Ovary (tissue), 3 donors: ENCODE results near the gene KCTD13.

Experiments
- POLR2A ChIP-seq: fragments of 450-650 bp; IDR thresholded peaks from one replicate; pipeline ENCODE4 v1.6.1; 2017; ENCODE audit warnings: antibody characterized with exemption, mild to moderate bottlenecking, moderate library complexity
- TF ChIP-seq, protein P1 (sequence below), 3 donors: fragments of 450-650 bp in 2 of 3; fragments of 200-600 bp in 1 of 3; IDR thresholded peaks; one replicate each; pipeline versions ENCODE4 v1.5.1 to v1.8.0; 2016 to 2022; ENCODE audit warnings: antibody characterized with exemption in 3 of 3, mild to moderate bottlenecking in 1 of 3
- donor health status: DM: no; HTN: no; CAD: no.

DNA sequence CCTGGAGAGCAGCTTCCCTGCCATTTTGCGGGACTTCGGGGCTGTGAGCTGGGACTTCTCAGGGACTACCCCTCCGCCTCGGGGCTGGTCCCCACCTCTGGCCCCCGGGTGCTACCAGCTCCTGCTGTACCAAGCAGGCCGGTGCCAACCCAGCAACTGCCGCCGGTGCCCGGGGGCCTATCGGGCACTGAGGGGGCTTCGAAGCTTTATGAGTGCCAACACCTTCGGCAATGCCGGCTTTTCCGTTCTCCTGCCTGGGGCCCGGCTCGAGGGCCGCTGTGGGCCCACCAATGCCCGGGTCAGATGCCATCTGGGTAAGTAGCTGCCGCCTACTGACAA lies 24.4 kb downstream of the KCTD13 start:
- TF ChIP-seq POLR2A = no peak
- TF ChIP-seq, protein P1, sequence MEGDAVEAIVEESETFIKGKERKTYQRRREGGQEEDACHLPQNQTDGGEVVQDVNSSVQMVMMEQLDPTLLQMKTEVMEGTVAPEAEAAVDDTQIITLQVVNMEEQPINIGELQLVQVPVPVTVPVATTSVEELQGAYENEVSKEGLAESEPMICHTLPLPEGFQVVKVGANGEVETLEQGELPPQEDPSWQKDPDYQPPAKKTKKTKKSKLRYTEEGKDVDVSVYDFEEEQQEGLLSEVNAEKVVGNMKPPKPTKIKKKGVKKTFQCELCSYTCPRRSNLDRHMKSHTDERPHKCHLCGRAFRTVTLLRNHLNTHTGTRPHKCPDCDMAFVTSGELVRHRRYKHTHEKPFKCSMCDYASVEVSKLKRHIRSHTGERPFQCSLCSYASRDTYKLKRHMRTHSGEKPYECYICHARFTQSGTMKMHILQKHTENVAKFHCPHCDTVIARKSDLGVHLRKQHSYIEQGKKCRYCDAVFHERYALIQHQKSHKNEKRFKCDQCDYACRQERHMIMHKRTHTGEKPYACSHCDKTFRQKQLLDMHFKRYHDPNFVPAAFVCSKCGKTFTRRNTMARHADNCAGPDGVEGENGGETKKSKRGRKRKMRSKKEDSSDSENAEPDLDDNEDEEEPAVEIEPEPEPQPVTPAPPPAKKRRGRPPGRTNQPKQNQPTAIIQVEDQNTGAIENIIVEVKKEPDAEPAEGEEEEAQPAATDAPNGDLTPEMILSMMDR (IDR thresholded peaks at IDR 0.05) = no peak
